Sciatic nerve (tissue), 2 donors: ENCODE data around the gene CLSTN2. TPM values are rescaled to one million over a fixed set of nuclear protein-coding genes. Genes with fewer than 3 reads are reported as not detected.
A peak's percentile ranks its signal among the peaks of the same experiment; 100 is the strongest.

Source experiments
- ATAC-seq: fragments of 200-7000 bp; cut with Tn5 transposase; one replicate; pipeline ENCODE4 v1.9.1; 2020; ENCODE audit warnings: mild to moderate bottlenecking, moderate library complexity
- DNase-seq: peaks from one replicate; pipeline ENCODE4 v3.0.0-alpha.2; 2020; ENCODE audit warnings: low spot score
- intact Hi-C: fragments of 100-400 bp; cut with DNase I; formaldehyde crosslinking; loops from one replicate; pipeline ENCODE4 v1.14.2; 2022
- total RNA-seq: library from RNA; stranded (reverse); fragmentation: NEBNext Ultra II Directional; extraction: Animal tissue kit (Norgen Biotek cat#: 25700); gene quantifications from one replicate; pipeline ENCODE4 v1.2.1, GENCODE V29; 2021
- donor health status: DM: no; HTN: no; CAD: no.
- donor health status: DM: no; HTN: no; CAD: no.

CLSTN2 gene
- total RNA-seq, 1 donor from 2014 or later, result 5.1 TPM

GRCh38 chr3:140559546-140559945 lies 624.6 kb downstream of the CLSTN2 start:
- ATAC-seq (no peak), DNase-seq (no peak)
- intact Hi-C loops, result no loop called here

DNA sequence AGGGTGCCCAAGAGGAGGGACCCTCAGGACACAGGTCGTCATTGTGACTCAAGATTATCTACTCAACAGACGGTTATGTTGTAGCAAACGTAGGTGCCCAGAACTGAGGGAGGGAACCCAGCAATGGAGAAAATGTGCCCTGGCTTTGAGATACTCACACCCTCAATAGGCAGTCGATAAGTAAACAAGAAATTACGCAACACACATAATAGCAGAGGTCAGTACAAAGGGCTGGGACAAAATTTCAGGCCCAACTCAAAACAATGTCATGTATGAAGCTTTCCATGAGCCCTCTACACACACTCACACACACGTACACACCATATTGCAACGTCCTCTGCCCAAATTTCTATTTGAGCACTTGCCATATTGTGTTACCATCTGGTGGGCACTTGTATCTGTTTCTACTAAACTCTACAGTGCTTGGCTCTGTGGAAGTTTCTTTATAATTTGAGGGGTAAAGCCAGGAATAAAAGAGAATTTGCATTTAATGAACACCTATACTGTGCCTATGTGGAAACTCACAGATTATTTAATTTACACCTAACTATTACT lies 628.3 kb downstream of the CLSTN2 start:
- intact Hi-C loops, result no loop called here
- ATAC-seq, result peak; percentile 32
- no peak for DNase-seq

DNA sequence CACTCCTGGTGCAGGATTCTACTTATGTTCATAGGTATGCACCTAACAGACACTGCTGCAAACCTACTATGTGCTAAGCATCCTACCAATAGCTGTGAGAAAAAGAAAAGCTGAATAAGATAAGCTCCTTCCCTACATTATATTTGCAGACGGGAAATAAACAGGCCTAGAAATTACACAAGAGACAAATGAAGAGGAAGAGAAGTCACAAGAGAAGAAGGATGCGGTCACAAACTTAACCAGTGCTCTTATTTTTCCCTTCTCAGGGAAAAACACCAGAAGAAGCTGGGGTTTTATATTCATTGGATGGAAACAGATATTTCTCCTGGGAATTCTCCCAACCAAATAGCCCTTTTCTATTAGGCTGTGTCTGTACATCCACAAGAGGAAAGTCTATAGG lies 633.1 kb downstream of the CLSTN2 start:
- intact Hi-C loops, result no loop called here
- ATAC-seq (no peak), DNase-seq (no peak)

GRCh38 chr3:140568842-140569520 lies 634.0 kb downstream of the CLSTN2 start:
- intact Hi-C loops, result no loop called here
- peak; percentile 72 for DNase-seq

DNA sequence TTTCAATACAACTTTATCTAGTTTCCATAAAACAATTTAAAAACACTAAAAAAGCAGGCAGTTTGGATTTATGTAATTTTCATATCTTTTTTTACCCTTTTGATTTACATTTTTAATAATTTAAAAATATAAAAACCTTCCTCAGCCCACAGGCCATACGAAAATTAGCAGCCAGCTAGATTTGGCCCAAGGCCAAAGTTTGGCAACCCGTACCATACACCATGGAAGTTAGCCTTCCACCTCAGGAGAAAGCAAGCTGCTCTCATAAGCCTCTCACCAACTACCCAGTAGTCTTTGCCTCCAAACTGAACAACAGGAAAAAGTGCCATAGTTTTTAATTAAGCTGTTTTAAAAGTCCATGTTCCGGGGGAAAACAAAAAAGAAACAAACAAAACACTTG lies 635.6 kb downstream of the CLSTN2 start:
- no peak for DNase-seq
- no peak for ATAC-seq
- intact Hi-C loops, result no loop called here

More at GRCh38 chr3:140568842-140569520, 634.0 kb downstream of the CLSTN2 start:
- ATAC-seq, result peak; percentile 78

DNA sequence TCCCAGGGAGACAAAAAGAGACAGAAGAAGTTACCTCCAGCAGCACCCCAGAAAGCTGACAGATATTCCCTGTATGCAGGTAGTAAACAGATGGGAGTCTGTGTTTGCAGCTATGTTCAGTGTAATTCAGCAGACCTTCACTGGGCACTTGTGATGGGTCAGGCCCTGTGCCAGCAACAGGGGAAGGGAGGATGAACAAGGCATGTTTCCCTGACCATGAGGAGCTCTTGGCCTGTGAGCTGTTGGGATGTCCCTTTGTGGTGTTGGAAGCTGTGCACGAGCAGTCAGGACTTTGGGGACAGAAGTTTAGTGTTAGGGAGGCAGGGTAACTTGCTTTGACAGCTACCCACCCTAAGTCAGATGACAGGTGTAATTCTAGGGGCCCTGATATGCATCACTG lies 636.9 kb downstream of the CLSTN2 start:
- ATAC-seq (no peak), DNase-seq (no peak)
- intact Hi-C loops, result no loop called here

GRCh38 chr3:140572334-140572733 lies 637.3 kb downstream of the CLSTN2 start:
- DNase-seq (no peak), ATAC-seq (no peak)
- intact Hi-C loops, result no loop called here

DNA sequence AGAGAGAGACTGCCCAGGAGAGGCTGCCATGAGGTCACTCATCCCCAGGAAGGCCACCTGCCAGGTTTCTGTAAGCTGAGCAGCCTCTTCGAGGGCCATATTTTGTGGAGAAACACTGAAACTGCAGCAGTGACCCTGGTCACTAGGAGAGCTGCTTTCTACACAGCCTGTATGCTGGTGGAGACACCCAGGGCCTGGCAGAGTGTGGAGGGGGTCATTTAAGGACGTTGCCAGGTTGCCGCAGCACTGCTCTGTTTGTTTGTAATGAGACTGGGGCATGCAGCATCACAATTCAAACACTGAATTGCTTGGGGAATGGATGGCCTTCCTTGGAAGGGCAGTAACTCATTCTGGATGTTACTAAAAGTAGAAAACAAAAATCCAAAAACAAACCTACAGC lies 638.0 kb downstream of the CLSTN2 start:
- intact Hi-C loops, result no loop called here
- no peak for DNase-seq
- no peak for ATAC-seq

DNA sequence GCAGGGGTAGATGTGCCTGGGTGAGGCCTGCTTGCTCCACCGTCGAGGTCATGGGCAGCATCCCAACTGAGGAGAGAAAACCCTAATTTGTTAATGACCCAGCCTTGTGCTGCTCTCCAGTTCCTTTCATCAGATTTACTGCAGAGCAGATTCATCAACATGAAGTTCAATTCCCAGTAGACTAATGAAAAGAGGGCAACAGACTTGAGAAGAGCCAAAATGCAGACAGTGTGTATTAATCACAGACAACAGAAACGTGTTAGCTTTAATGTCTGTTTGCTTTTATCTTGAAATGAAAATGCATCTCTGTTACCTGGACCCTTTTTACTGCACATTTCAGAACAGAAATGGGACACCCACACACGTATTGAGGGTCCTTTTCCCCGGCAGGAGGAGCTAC lies 639.4 kb downstream of the CLSTN2 start:
- intact Hi-C loops, result no loop called here
- ATAC-seq (no peak), DNase-seq (no peak)

GRCh38 chr3:140576449-140576848 lies 641.5 kb downstream of the CLSTN2 start:
- ATAC-seq (no peak), DNase-seq (no peak)
- intact Hi-C loops, result no loop called here

DNA sequence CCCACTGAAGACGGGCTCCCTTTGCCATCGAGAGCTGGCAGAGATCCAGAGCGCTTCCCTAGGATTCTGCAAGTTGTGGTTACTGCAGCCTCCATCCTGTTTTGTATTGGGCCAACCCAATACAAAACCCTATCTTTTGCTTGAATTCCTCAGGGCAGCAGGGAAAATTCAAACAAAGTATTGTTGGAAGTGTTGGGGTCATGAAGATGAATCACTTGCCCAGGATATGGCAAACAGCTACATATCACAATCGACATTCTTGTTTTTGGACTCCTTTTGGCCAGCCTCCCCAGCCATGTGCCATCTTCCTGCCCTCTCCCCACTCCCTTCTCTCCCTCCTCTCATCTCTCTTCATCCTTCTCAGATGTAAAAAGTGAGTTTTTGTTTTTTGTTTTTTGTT lies 642.9 kb downstream of the CLSTN2 start:
- intact Hi-C loops, result no loop called here
- ATAC-seq (no peak), DNase-seq (no peak)

DNA sequence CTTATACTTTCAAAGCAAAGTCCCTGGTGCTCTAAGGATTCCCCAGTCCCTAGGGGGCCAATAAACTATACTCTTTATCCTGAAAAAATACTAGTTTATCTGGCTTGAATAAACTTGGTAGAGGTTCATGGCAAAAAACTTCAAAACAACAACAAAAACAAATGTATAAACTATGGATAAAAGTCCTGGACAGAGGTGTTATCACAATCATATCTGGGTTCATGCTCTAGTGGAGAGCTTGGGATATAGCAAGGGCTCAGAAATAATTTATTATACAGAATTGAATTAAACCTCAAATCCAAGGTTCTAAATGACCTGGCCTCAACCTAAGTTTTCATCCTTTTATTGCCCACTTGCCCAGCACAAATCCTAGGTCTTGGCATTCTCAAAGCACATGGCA lies 644.3 kb downstream of the CLSTN2 start:
- no peak for ATAC-seq
- intact Hi-C loops, result no loop called here

DNA sequence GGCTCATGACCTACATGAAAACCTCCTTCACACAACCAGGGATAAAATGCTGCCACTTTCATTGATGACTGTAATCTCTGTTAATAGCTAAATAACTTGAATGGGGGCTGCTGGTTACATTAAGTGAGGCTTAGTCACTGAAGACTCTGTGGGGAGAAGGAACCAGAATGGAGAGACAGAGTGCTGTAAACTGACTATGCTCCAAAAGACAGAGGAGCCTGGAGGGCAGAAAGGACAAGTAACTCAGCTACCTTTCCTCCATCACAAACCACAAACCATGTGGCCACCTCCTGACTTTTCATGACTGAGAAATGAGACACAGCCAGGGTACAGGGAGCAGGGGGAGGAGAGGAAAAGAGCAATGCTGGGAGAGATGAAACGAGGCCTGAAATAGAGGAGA lies 645.8 kb downstream of the CLSTN2 start:
- intact Hi-C loops, result no loop called here
- DNase-seq (no peak), ATAC-seq (no peak)

More for the DNA sequence above, 644.3 kb downstream of the CLSTN2 start:
- DNase-seq, result no peak

DNA sequence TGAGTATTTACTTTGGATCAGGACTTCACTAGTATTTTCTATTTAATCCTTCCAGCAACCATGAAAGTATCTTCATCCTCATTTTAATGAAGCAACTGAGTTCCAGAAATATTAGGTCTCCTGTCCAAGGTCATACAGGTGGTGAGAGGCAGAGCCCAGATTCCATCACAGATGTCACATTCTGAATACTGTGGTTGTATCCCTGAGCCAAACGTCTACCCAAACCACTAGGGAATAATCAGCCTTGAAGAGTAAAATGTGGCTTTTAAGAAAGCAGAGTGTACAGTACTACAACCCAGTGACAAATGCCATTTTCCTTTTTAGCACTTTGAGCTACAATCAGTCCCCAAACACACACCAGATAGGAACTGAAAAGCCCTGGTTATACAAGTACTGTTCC lies 649.6 kb downstream of the CLSTN2 start:
- no peak for DNase-seq
- intact Hi-C loops, result no loop called here
- peak; percentile 75 for ATAC-seq

GRCh38 chr3:140585828-140586227 lies 650.8 kb downstream of the CLSTN2 start:
- DNase-seq, result no peak
- ATAC-seq, result no peak
- intact Hi-C loops, result no loop called here

GRCh38 chr3:140586311-140586710 lies 651.3 kb downstream of the CLSTN2 start:
- no peak for ATAC-seq
- intact Hi-C loops, result no loop called here
- DNase-seq, result no peak

GRCh38 chr3:140588558-140588957 lies 653.6 kb downstream of the CLSTN2 start:
- DNase-seq, result no peak
- no peak for ATAC-seq
- intact Hi-C loops, result no loop called here

DNA sequence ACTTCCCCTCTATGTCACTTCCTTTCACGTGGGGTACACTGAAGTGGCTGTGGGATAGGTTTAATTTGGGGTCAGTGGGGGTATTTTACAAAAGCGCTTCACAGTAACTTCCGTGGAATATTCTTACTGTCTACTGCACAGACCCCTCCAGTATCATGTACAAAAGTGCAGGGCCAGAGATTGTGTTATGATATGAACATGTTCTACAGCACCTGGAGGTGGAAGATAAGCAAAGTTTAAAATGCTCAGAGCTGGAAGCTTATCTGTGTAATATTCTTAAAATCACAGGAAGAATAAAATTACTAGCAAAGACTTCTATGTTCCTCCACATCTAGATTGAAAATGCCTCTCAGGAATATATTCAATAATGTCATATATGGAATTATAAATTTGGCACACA lies 658.8 kb downstream of the CLSTN2 start:
- ATAC-seq (no peak), DNase-seq (no peak)
- intact Hi-C loops, result no loop called here

GRCh38 chr3:140595295-140595694 lies 660.3 kb downstream of the CLSTN2 start:
- intact Hi-C loops, result no loop called here
- DNase-seq (no peak), ATAC-seq (no peak)

DNA sequence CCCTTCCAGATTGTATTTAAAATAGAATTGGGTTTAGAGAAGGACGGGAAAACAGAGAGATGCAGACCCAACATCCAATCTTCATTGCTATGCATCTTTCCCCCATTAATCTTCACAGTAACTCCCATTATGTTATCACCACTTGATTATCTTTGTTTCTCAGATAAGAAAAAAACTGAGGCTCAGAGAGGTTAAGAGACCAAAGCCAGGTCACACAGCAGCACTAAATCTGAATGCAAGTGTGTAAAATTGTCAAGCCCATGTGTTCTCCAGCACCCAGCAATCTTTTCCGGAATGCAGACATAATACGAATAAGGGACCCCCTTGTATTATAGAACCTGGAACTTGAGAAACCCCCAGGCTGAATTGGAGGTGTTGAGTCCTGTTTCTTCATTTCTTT lies 662.4 kb downstream of the CLSTN2 start:
- DNase-seq, result no peak
- no peak for ATAC-seq
- intact Hi-C loops, result no loop called here

GRCh38 chr3:140597792-140598191 lies 662.8 kb downstream of the CLSTN2 start:
- intact Hi-C loops, result no loop called here
- DNase-seq (no peak), ATAC-seq (no peak)
